ENCODE data around the gene EXOC1. TPM values are rescaled to one million over a fixed set of nuclear protein-coding genes. Genes with fewer than 3 reads are reported as not detected.

Gene EXOC1
- total and polyA plus RNA-seq, 4 donors = 18.4 to 63.6 (median 27.3) TPM

GRCh38 chr4:55834086-55834795, 19.2 kb upstream of the EXOC1 start:
- 96 to 97% methylated on average over 3 of the region's 3 CpGs for WGBS, 2 donors
- Histone ChIP-seq H3K9me3 (ENCODE audit: control insufficient read depth in 4 of 4, insufficient read depth in 3 of 4, low read length in 3 of 4) (peaks cover 0 to 4% (median 0%) of the 10 kb centered on the region in 4 donors), H3K9ac (ENCODE audit: insufficient read depth in 1 of 2, low read length in 2 of 2) (no peak overlapping the region), H3K27ac (ENCODE audit: low read depth in 1 of 2, low read length in 1 of 2) (no peak overlapping the region), H3K27me3 (ENCODE audit: control insufficient read depth in 3 of 3, insufficient read depth in 3 of 3, low read length in 2 of 3) (no peaks in the 10 kb centered on the region), H3K4me1 (ENCODE audit: control insufficient read depth in 5 of 5, insufficient read depth in 5 of 5, low read length in 5 of 5) (no peaks in the 10 kb centered on the region), H3K4me3 (no peak overlapping the region), H3K36me3 (ENCODE audit: control insufficient read depth in 4 of 4, insufficient read depth in 4 of 4, low read length in 4 of 4) (no peaks in the 10 kb centered on the region)
- DNase-seq (no peak), ATAC-seq (ENCODE audit: insufficient read depth, low FRiP score) (no peak)
- no peak for TF ChIP-seq CTCF (IDR thresholded peaks at IDR 0.05; ENCODE audit: control extremely low read depth, extremely low read depth)

- Histone ChIP-seq H3K9me3 (ENCODE audit: control insufficient read depth in 4 of 4, insufficient read depth in 3 of 4, low read length in 3 of 4) (peaks cover 0 to 4% (median 0%) of the 10 kb centered on the region in 4 donors), H3K36me3 (ENCODE audit: control insufficient read depth in 4 of 4, insufficient read depth in 4 of 4, low read length in 4 of 4) (no peaks in the 10 kb centered on the region), H3K27me3 (ENCODE audit: control insufficient read depth in 3 of 3, insufficient read depth in 3 of 3, low read length in 2 of 3) (no peaks in the 10 kb centered on the region), H3K4me3 (no peak overlapping the region), H3K9ac (ENCODE audit: insufficient read depth in 1 of 2, low read length in 2 of 2) (no peak overlapping the region), H3K27ac (ENCODE audit: low read depth in 1 of 2, low read length in 1 of 2) (no peak overlapping the region), H3K4me1 (ENCODE audit: control insufficient read depth in 5 of 5, insufficient read depth in 5 of 5, low read length in 5 of 5) (no peaks in the 10 kb centered on the region)
- WGBS, 2 donors = 68 to 84% methylated on average over 1 of the region's 1 CpG
- TF ChIP-seq CTCF (IDR thresholded peaks at IDR 0.05; ENCODE audit: control extremely low read depth, extremely low read depth) = no peak
- DNase-seq (no peak), ATAC-seq (ENCODE audit: insufficient read depth, low FRiP score) (no peak)
Measured at GRCh38 chr4:55837903-55838302, 15.5 kb upstream of the EXOC1 start.

- no peaks in the 10 kb centered on the region for H3K27me3 ChIP-seq (ENCODE audit: control insufficient read depth in 3 of 3, insufficient read depth in 3 of 3, low read length in 2 of 3)
- ATAC-seq (ENCODE audit: insufficient read depth, low FRiP score) (no peak), DNase-seq (no peak)
- H3K4me1 ChIP-seq (ENCODE audit: control insufficient read depth in 5 of 5, insufficient read depth in 5 of 5, low read length in 5 of 5) = no peaks in the 10 kb centered on the region
- no peak overlapping the region for H3K9ac ChIP-seq (ENCODE audit: insufficient read depth in 1 of 2, low read length in 2 of 2)
- TF ChIP-seq CTCF (IDR thresholded peaks at IDR 0.05; ENCODE audit: control extremely low read depth, extremely low read depth) = no peak
- H3K4me3 ChIP-seq = no peak overlapping the region
- H3K27ac ChIP-seq (ENCODE audit: low read depth in 1 of 2, low read length in 1 of 2) = no peak overlapping the region
- 81 to 89% methylated on average over 1 of the region's 1 CpG for WGBS, 2 donors
- H3K36me3 ChIP-seq (ENCODE audit: control insufficient read depth in 4 of 4, insufficient read depth in 4 of 4, low read length in 4 of 4) = no peaks in the 10 kb centered on the region
- H3K9me3 ChIP-seq (ENCODE audit: control insufficient read depth in 4 of 4, insufficient read depth in 3 of 4, low read length in 3 of 4) = peaks cover 0 to 4% (median 0%) of the 10 kb centered on the region in 4 donors
Measured at GRCh38 chr4:55838356-55838755, 15.1 kb upstream of the EXOC1 start.

GRCh38 chr4:55838952-55839351, 14.5 kb upstream of the EXOC1 start:
- Histone ChIP-seq H3K4me1 (ENCODE audit: control insufficient read depth in 5 of 5, insufficient read depth in 5 of 5, low read length in 5 of 5) (no peaks in the 10 kb centered on the region), H3K4me3 (no peak overlapping the region), H3K27me3 (ENCODE audit: control insufficient read depth in 3 of 3, insufficient read depth in 3 of 3, low read length in 2 of 3) (no peaks in the 10 kb centered on the region), H3K9me3 (ENCODE audit: control insufficient read depth in 4 of 4, insufficient read depth in 3 of 4, low read length in 3 of 4) (peaks cover 0 to 4% (median 0%) of the 10 kb centered on the region in 4 donors), H3K36me3 (ENCODE audit: control insufficient read depth in 4 of 4, insufficient read depth in 4 of 4, low read length in 4 of 4) (no peaks in the 10 kb centered on the region), H3K9ac (ENCODE audit: insufficient read depth in 1 of 2, low read length in 2 of 2) (no peak overlapping the region), H3K27ac (ENCODE audit: low read depth in 1 of 2, low read length in 1 of 2) (no peak overlapping the region)
- ATAC-seq (ENCODE audit: insufficient read depth, low FRiP score) = no peak
- no peak for TF ChIP-seq CTCF (IDR thresholded peaks at IDR 0.05; ENCODE audit: control extremely low read depth, extremely low read depth)
- no peak for DNase-seq
